GM06990 (cell line): ENCODE data around the gene ZNF793.
A peak's percentile ranks its signal among the peaks of the same experiment; 100 is the strongest.

ENCODE experiments used
- DNase-seq: peaks from one replicate; pipeline ENCODE4 v3.0.0-alpha.2; 2011; ENCODE audit not compliant: insufficient read length; ENCODE audit errors: extremely low read depth
- H3K27me3 ChIP-seq: replicated peaks from 2 replicates; pipeline ENCODE4 v1.6.0; 2011; ENCODE audit warnings: low read length; ENCODE audit not compliant: control insufficient read depth, insufficient read depth
- H3K36me3 ChIP-seq: 2 replicates; pipeline ENCODE4 v1.5.1; 2011; ENCODE audit warnings: low read length; ENCODE audit not compliant: control insufficient read depth, insufficient read depth
- H3K4me3 ChIP-seq: replicated peaks from 2 replicates; pipeline ENCODE4 v1.5.1; 2011; ENCODE audit warnings: low read depth, mild to moderate bottlenecking, control low read depth, low read length
- TF ChIP-seq, protein P1 (sequence below): IDR thresholded peaks from 2 replicates; pipeline ENCODE4 v1.5.1; 2011; ENCODE audit warnings: low read length, control low read depth, mild to moderate bottlenecking, inconsistent platforms; ENCODE audit not compliant: insufficient read depth, poor library complexity, severe bottlenecking

ZNF793 gene

DNA sequence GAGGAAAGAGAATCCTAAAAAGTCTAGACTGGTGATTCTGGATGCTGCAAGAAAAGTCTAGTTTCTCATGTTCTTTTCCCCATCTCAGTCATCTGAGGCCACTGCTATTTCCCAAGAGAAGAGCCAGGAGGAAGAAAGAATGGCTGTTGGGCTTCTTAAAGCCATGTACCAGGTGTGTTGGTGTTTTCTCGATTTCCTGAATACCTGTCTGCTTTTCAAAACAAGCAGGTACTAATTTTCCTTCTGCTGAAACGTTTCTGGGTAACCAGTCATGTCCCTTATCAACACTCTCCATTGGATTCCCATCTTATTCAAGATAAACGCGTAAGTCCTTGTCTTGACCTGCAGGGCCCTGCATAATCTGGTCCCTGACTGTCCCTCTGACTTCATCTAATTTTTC lies 36.5 kb upstream of the ZNF793 start:
- no peaks in the 10 kb centered on the region for H3K36me3 ChIP-seq
- no peaks in the 10 kb centered on the region for H3K27me3 ChIP-seq
- DNase-seq: no peak
- peak overlapping the region; percentile 94 for H3K4me3 ChIP-seq
- TF ChIP-seq, protein P1, sequence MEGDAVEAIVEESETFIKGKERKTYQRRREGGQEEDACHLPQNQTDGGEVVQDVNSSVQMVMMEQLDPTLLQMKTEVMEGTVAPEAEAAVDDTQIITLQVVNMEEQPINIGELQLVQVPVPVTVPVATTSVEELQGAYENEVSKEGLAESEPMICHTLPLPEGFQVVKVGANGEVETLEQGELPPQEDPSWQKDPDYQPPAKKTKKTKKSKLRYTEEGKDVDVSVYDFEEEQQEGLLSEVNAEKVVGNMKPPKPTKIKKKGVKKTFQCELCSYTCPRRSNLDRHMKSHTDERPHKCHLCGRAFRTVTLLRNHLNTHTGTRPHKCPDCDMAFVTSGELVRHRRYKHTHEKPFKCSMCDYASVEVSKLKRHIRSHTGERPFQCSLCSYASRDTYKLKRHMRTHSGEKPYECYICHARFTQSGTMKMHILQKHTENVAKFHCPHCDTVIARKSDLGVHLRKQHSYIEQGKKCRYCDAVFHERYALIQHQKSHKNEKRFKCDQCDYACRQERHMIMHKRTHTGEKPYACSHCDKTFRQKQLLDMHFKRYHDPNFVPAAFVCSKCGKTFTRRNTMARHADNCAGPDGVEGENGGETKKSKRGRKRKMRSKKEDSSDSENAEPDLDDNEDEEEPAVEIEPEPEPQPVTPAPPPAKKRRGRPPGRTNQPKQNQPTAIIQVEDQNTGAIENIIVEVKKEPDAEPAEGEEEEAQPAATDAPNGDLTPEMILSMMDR: no peak

DNA sequence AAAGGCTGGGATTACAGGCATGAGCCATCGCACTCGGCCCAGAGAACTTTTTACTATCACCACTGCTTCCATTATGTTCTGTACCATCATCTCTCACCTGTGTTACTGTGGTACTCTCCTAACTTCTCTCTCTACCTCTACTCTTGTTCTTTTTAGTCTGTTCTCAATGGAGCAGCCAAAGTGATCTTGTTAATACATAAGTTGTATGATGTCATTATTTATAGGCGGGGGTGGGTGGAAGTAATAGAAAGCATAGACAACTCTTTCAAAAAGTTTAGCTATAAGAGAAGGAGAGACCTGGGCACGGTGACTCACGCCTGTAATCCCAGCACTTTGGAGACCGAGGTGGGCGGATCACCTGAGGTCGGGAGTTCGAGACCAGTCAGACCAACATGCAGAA lies 34.6 kb upstream of the ZNF793 start:
- DNase-seq: no peak
- TF ChIP-seq, protein P1: no peak
- no peak overlapping the region for H3K4me3 ChIP-seq
- H3K36me3 ChIP-seq: peaks cover 4% of the 10 kb centered on the region
- H3K27me3 ChIP-seq: no peaks in the 10 kb centered on the region

DNA sequence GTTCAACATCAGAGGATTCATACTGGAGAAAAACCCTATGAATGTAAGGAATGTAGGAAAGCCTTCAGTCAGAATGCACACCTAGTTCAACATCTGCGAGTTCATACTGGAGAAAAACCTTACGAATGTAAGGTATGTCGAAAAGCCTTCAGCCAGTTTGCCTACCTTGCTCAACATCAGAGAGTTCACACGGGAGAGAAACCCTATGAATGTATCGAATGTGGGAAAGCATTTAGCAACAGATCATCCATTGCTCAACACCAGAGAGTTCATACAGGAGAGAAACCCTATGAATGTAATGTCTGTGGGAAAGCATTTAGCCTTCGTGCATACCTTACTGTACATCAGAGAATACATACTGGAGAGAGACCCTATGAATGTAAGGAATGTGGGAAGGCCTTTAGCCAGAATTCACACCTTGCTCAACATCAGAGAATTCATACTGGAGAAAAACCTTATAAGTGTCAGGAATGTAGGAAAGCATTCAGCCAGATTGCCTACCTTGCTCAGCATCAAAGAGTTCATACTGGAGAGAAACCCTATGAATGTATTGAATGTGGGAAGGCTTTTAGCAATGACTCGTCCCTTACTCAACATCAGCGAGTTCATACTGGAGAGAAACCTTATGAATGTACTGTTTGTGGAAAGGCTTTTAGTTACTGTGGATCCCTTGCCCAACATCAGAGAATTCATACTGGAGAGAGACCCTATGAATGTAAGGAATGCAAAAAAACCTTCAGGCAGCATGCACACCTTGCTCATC lies 22.2 kb upstream of the ZNF793 start:
- H3K27me3 ChIP-seq: no peaks in the 10 kb centered on the region
- TF ChIP-seq, protein P1: no peak
- H3K4me3 ChIP-seq: no peak overlapping the region
- DNase-seq: no peak
- peaks cover 1% of the 10 kb centered on the region; the same call in 1 of the 2 replicates for H3K36me3 ChIP-seq

DNA sequence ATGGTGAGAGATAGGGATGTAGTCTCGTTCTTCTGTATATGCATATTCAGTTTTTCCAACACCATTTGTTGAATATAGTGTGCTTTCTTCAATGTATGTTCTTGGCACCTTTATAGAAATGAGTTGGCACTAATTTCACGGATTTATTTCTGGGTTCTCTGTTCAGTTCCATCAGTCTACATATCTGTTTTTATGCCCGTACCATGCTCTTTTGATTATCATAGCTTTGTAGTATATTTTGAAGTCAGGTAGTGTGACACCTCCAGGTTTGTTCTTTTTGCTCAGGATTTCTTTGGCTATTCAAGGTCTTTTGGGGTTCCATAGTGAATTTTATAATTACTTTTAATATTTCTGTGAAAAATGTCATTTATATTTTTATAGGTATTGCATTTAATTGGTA lies 14.5 kb upstream of the ZNF793 start:
- Histone ChIP-seq H3K36me3 (no peaks in the 10 kb centered on the region), H3K27me3 (no peaks in the 10 kb centered on the region), H3K4me3 (no peak overlapping the region)
- TF ChIP-seq, protein P1: no peak
- no peak for DNase-seq

DNA sequence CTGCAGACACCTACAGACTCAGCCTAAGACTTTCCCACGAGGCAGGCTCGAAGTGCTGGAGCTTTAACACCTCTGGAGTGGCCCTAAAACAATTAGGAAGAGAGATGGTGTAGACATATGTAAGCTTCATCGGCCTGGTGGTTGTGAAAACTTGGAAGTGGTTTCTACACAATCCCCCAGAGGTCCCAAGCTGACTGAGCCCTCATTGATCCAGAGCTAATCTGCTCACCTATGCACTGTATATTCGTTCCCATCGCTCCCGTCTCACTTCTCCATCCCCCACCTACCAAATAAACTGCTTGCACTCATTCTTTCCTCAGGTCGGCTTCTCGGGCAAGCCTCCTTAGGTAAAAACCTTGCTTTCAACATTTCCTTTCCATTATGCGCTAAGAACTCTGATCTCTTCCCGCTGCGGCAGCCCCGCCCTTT lies 767 bp upstream of the ZNF793 start:
- DNase-seq: no peak
- Histone ChIP-seq H3K36me3 (no peaks in the 10 kb centered on the region), H3K27me3 (no peaks in the 10 kb centered on the region), H3K4me3 (peak overlapping the region; percentile 89)
- TF ChIP-seq, protein P1: no peak

DNA sequence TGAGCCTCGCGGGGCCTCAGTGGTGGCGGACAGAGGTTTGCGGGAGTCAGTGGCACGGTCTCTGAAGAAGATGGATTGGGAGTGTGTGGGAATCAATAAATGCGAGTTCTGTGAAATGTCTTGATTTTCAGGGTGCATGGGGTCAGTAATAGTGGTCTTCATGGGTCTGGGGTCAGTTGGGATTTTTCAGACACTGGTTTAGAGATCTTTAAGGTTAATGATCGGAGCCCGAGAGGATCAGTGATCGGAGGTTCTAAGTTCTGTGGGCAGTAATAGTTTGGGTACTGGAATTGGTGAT lies 377 bp downstream of the ZNF793 start:
- DNase-seq: no peak
- H3K4me3 ChIP-seq: peak overlapping the region; percentile 89
- TF ChIP-seq, protein P1: no peak
- H3K27me3 ChIP-seq: no peaks in the 10 kb centered on the region
- no peaks in the 10 kb centered on the region; the same call in 1 of the 2 replicates for H3K36me3 ChIP-seq
